Adrenal gland (tissue), 5 donors: ENCODE measurements around the gene AZU1.

Source experiments
- CTCF ChIP-seq, 6 experiments: fragments of 450-650 bp in 4 of 6; fragments of 200-600 bp in 2 of 6; sonication (generic) in 1 of 6; IDR thresholded peaks; 1 replicate in 5 of 6; 2 replicates in 1 of 6; pipeline versions ENCODE4 v1.5.1 to v1.8.0; 2016 to 2021; ENCODE audit warnings: antibody characterized with exemption in 6 of 6, mild to moderate bottlenecking in 2 of 6, moderate library complexity in 1 of 6
- POLR2A ChIP-seq, 2 donors: fragments of 450-650 bp; IDR thresholded peaks; one replicate each; pipeline ENCODE4 v1.6.1; 2017; ENCODE audit warnings: antibody characterized with exemption in 2 of 2, mild to moderate bottlenecking in 2 of 2, moderate library complexity in 1 of 2
- donor health status: DM: no; HTN: no; CAD: no.

DNA sequence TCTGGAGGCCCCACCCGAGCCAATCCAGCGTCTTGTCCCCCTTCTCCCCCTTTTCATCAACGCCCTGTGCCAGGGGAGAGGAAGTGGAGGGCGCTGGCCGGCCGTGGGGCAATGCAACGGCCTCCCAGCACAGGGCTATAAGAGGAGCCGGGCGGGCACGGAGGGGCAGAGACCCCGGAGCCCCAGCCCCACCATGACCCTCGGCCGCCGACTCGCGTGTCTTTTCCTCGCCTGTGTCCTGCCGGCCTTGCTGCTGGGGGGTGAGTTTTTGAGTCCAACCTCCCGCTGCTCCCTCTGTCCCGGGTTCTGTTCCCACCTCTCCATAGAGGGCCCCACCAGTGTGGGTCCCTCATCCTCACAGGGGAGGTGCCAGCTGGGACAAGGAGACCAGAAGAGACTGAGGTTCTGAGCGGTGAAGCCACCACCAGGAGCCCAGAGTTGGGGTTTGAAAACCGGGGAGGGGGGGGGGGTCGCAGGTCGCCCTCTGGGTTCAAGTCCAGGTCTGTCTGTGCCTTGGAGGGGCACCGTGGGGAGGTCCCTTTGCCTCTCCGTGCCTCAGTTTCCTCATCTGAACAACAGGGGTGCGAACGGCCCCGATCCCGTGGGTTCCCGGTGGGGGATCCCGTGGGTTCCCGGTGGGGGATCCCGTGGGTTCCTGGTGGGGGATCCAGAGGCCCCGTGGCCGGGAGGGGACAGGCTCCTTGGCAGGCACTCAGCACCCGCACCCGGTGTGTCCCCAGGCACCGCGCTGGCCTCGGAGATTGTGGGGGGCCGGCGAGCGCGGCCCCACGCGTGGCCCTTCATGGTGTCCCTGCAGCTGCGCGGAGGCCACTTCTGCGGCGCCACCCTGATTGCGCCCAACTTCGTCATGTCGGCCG, 24.7 kb downstream of the AZU1 start, which contains the start of gene ELANE:
- TF ChIP-seq POLR2A (IDR thresholded peaks at IDR 0.05) = no peak
- TF ChIP-seq CTCF (IDR thresholded peaks at IDR 0.05) = no peak
